A673 (cell line): ENCODE measurements around the gene DEFB114.

Source experiments
- EZH2 ChIP-seq: fragments of 200-600 bp; sonication (generic); IDR thresholded peaks from 2 replicates; pipeline ENCODE4 v1.6.1; 2017; ENCODE audit warnings: borderline replicate concordance, low read depth, mild to moderate bottlenecking, mixed read lengths, antibody characterized with exemption, low read length; ENCODE audit not compliant: poor library complexity, severe bottlenecking
- TF ChIP-seq, protein P1 (sequence below): fragments of 300-800, 200-600 bp; sonication (generic); conservative IDR thresholded peaks from 2 replicates; pipeline ENCODE4 v1.5.1; 2017; ENCODE audit warnings: low read depth, mild to moderate bottlenecking, antibody characterized with exemption, low read length, moderate library complexity, mixed read lengths

DNA sequence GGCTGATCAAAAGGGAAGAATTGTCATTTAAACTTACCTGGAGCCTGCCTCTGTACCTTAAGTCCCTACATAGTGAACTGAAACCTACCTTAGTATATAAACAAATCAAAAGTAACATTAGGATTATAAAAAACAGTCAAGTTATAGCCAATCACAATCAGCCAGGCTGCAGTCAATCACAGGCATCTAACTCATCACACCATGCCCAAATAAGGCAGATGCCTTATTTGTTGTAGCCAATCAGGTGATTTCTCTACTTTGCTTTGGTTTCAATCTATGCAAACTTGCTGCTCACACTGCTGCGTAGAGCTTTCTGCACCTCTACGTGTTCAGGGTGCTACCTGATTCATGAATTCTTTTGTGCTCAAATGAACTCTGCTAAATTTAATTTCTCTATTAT lies 23.8 kb upstream of the DEFB114 start:
- TF ChIP-seq, protein P1, sequence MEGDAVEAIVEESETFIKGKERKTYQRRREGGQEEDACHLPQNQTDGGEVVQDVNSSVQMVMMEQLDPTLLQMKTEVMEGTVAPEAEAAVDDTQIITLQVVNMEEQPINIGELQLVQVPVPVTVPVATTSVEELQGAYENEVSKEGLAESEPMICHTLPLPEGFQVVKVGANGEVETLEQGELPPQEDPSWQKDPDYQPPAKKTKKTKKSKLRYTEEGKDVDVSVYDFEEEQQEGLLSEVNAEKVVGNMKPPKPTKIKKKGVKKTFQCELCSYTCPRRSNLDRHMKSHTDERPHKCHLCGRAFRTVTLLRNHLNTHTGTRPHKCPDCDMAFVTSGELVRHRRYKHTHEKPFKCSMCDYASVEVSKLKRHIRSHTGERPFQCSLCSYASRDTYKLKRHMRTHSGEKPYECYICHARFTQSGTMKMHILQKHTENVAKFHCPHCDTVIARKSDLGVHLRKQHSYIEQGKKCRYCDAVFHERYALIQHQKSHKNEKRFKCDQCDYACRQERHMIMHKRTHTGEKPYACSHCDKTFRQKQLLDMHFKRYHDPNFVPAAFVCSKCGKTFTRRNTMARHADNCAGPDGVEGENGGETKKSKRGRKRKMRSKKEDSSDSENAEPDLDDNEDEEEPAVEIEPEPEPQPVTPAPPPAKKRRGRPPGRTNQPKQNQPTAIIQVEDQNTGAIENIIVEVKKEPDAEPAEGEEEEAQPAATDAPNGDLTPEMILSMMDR, result no peak
- no peak for TF ChIP-seq EZH2
